Activated T-cell treated with anti-CD3 and anti-CD28 coated beads, Interleukin-2, amount 50 U/mL, for 48 hours (primary cell): ENCODE data around the gene GLS.
A peak's percentile ranks its signal among the peaks of the same experiment; 100 is the strongest.

Experiments
- DNase-seq, 2 experiments: peaks; one replicate each; pipeline ENCODE4 v3.0.0-alpha.2; 2020

The GLS gene

GRCh38 chr2:190997526-190998113 lies 117.0 kb downstream of the GLS start:
- no peak for DNase-seq

GRCh38 chr2:190999058-190999457 lies 118.4 kb downstream of the GLS start:
- peak in 1 of 2 experiments; percentile 13 for DNase-seq

GRCh38 chr2:190999949-191000665 lies 119.5 kb downstream of the GLS start:
- no peak for DNase-seq

GRCh38 chr2:191001032-191001431 lies 120.4 kb downstream of the GLS start:
- no peak for DNase-seq

- no peak for DNase-seq
Measured at GRCh38 chr2:191001624-191002023, 121.0 kb downstream of the GLS start.

- DNase-seq, result no peak
Measured at GRCh38 chr2:191003405-191004309, 123.0 kb downstream of the GLS start.

- no peak for DNase-seq
Measured at GRCh38 chr2:191006297-191006696, 125.7 kb downstream of the GLS start.

GRCh38 chr2:191006997-191007783 lies 126.6 kb downstream of the GLS start:
- no peak for DNase-seq

- no peak for DNase-seq
Measured at GRCh38 chr2:191008286-191008685, 127.7 kb downstream of the GLS start.

- no peak for DNase-seq
Measured at GRCh38 chr2:191009541-191010374, 129.1 kb downstream of the GLS start.

GRCh38 chr2:191010887-191011885 lies 130.6 kb downstream of the GLS start:
- no peak for DNase-seq

- DNase-seq, result no peak
Measured at GRCh38 chr2:191012346-191012745, 131.7 kb downstream of the GLS start.

GRCh38 chr2:191012845-191013681 lies 132.4 kb downstream of the GLS start:
- DNase-seq, result no peak

- peak in 1 of 2 experiments; percentile 51 for DNase-seq
Measured at GRCh38 chr2:191013682-191013931, 133.0 kb downstream of the GLS start.

- DNase-seq, result peak; percentile 97 to 99
Measured at GRCh38 chr2:191013932-191014652, 133.5 kb downstream of the GLS start, which contains the start of gene STAT1. STAT1 (minus strand) TSS chr2:191014171; CDS start chr2:191010003, 4,168 bp downstream.

GRCh38 chr2:191014653-191015020 lies 134.0 kb downstream of the GLS start:
- DNase-seq, result peak in 1 of 2 experiments; percentile 53
